OCI-LY3 (cell line): ENCODE measurements around the gene ZNF621.

Source experiments
- H2AFZ ChIP-seq: fragments of 200-600, 300-600 bp; shearing (Covaris generic); 2 replicates; pipeline ENCODE4 v1.6.0; 2014; ENCODE audit warnings: antibody characterized with exemption, low read depth, low read length
- H3K27ac ChIP-seq: fragments of 200-600, 300-600 bp; sonication (generic); 2 replicates; pipeline ENCODE4 v1.5.1; 2014; ENCODE audit warnings: mild to moderate bottlenecking, low read length, moderate library complexity, mixed read lengths
- H3K27me3 ChIP-seq: fragments of 200-600, 300-600 bp; sonication (generic); 2 replicates; pipeline ENCODE4 v1.6.1; 2014; ENCODE audit warnings: low read depth, low read length, mixed read lengths
- H3K36me3 ChIP-seq: fragments of 200-600, 300-600 bp; sonication (generic); replicated peaks from 2 replicates; pipeline ENCODE3; 2014; ENCODE audit warnings: low read depth, low read length, mixed read lengths
- H3K4me1 ChIP-seq: fragments of 300-600, 200-600 bp; sonication (generic); 2 replicates; pipeline ENCODE4 v1.6.1; 2014; ENCODE audit warnings: low read length, mixed read lengths
- H3K4me2 ChIP-seq: fragments of 200-600, 300-600 bp; sonication (generic); 2 replicates; pipeline ENCODE4 v1.6.1; 2014; ENCODE audit warnings: low read length, mixed read lengths
- H3K4me3 ChIP-seq: fragments of 300-600, 200-600 bp; sonication (generic); 2 replicates; pipeline ENCODE4 v1.5.1; 2014; ENCODE audit warnings: antibody characterized with exemption, mild to moderate bottlenecking, low read length, moderate library complexity
- H3K79me2 ChIP-seq: fragments of 300-600, 200-600 bp; shearing (Covaris generic); 2 replicates; pipeline ENCODE4 v1.6.1; 2014; ENCODE audit warnings: mild to moderate bottlenecking, low read length, mixed read lengths
- H3K9ac ChIP-seq: fragments of 300-600, 200-600 bp; shearing (Covaris generic); 2 replicates; pipeline ENCODE4 v1.6.0; 2014; ENCODE audit warnings: mild to moderate bottlenecking, low read length, moderate library complexity
- H3K9me3 ChIP-seq: fragments of 200-600, 300-600 bp; shearing (Covaris generic); 2 replicates; pipeline ENCODE4 v1.6.1; 2014; ENCODE audit warnings: low read length, mixed read lengths; ENCODE audit not compliant: insufficient read depth
- H4K20me1 ChIP-seq: fragments of 200-600, 300-600 bp; sonication (generic); 2 replicates; pipeline ENCODE4 v1.6.1; 2016; ENCODE audit warnings: low read length, mixed read lengths; ENCODE audit not compliant: insufficient read depth
- CTCF ChIP-seq: fragments of 200-600, 300-600 bp; sonication (generic); IDR thresholded peaks from 2 replicates; pipeline ENCODE4 v1.5.1; 2014; ENCODE audit warnings: antibody characterized with exemption, low read length, low read depth
- EZH2phosphoT487 ChIP-seq: fragments of 200-600 bp; shearing (Covaris generic); IDR thresholded peaks from 2 replicates; pipeline ENCODE4 v1.6.1; 2018; ENCODE audit warnings: antibody characterized with exemption, mixed run types, low read depth

Gene ZNF621

GRCh38 chr3:40584625-40585189, 59.9 kb downstream of the ZNF621 start:
- Histone ChIP-seq H3K79me2 (no peaks in the 10 kb centered on the region), H2AFZ (peak overlapping the region; percentile 52; the same call in 1 of the 2 replicates), H3K36me3 (no peaks in the 10 kb centered on the region), H3K27ac (no peak overlapping the region), H3K4me3 (no peak overlapping the region), H4K20me1 (no peaks in the 10 kb centered on the region), H3K9ac (no peak overlapping the region), H3K27me3 (peaks cover 3% of the 10 kb centered on the region; the same call in 1 of the 2 replicates), H3K4me2 (peak overlapping the region; percentile 64), H3K9me3 (no peaks in the 10 kb centered on the region), H3K4me1 (peaks cover 16% of the 10 kb centered on the region)
- TF ChIP-seq CTCF (peak; percentile 98), EZH2phosphoT487 (no peak)

GRCh38 chr3:40585381-40586016, 60.7 kb downstream of the ZNF621 start:
- no peak for TF ChIP-seq CTCF
- TF ChIP-seq EZH2phosphoT487, result no peak
- 0 out of 2 replicates have a peak overlapping the region, but pooled peaks have one; percentile 5 for H3K9ac ChIP-seq
- H3K4me3 ChIP-seq, result 0 out of 2 replicates have a peak overlapping the region, but pooled peaks have one; percentile 8
- H3K4me2 ChIP-seq, result peak overlapping the region; percentile 64
- no peak overlapping the region; the same call in 1 of the 2 replicates for H3K27ac ChIP-seq
- H3K36me3 ChIP-seq, result no peaks in the 10 kb centered on the region
- H3K27me3 ChIP-seq, result 0 out of 2 replicates have a peak, but pooled peaks cover 3% of the 10 kb centered on the region
- H3K79me2 ChIP-seq, result no peaks in the 10 kb centered on the region
- H3K4me1 ChIP-seq, result peaks cover 16% of the 10 kb centered on the region
- no peaks in the 10 kb centered on the region for H4K20me1 ChIP-seq
- peak overlapping the region; percentile 52; the same call in 1 of the 2 replicates for H2AFZ ChIP-seq
- H3K9me3 ChIP-seq, result no peaks in the 10 kb centered on the region

GRCh38 chr3:40586901-40587300, 62.1 kb downstream of the ZNF621 start:
- Histone ChIP-seq H2AFZ (no peak overlapping the region), H3K79me2 (no peaks in the 10 kb centered on the region), H3K27me3 (0 out of 2 replicates have a peak, but pooled peaks cover 2% of the 10 kb centered on the region), H3K4me2 (no peak overlapping the region), H3K9me3 (no peaks in the 10 kb centered on the region), H4K20me1 (no peaks in the 10 kb centered on the region), H3K9ac (no peak overlapping the region), H3K4me3 (no peak overlapping the region), H3K36me3 (no peaks in the 10 kb centered on the region), H3K4me1 (peaks cover 16% of the 10 kb centered on the region), H3K27ac (no peak overlapping the region)
- TF ChIP-seq CTCF (no peak), EZH2phosphoT487 (no peak)

- Histone ChIP-seq H3K79me2 (no peaks in the 10 kb centered on the region), H2AFZ (no peak overlapping the region), H3K4me2 (no peak overlapping the region), H4K20me1 (no peaks in the 10 kb centered on the region), H3K27ac (no peak overlapping the region), H3K36me3 (no peaks in the 10 kb centered on the region), H3K4me3 (no peak overlapping the region), H3K27me3 (0 out of 2 replicates have a peak, but pooled peaks cover 2% of the 10 kb centered on the region), H3K9ac (no peak overlapping the region), H3K4me1 (peaks cover 16% of the 10 kb centered on the region), H3K9me3 (no peaks in the 10 kb centered on the region)
- no peak for TF ChIP-seq EZH2phosphoT487
- TF ChIP-seq CTCF, result peak; percentile 72
Observed at GRCh38 chr3:40588406-40588805, 63.6 kb downstream of the ZNF621 start.
